Liver (tissue), 3 donors: ENCODE data around the gene ZNF584.
"Not testable (repeated sequence)": the region's sequence is repeated elsewhere in the genome, so short reads cannot be mapped to it uniquely, and the experiment has no call there.

Source experiments
- ATF3 ChIP-seq: IDR thresholded peaks from 2 replicates; pipeline ENCODE4 v1.6.1; 2016; ENCODE audit warnings: antibody characterized with exemption
- CTCF ChIP-seq: fragments of 150-350 bp; IDR thresholded peaks from 2 replicates; pipeline ENCODE4 v1.5.1; 2017; ENCODE audit warnings: improper control_type of control experiment, low read depth, low read length; ENCODE audit not compliant: missing input control
- EGR1 ChIP-seq, 2 donors: IDR thresholded peaks; 2 replicates each; pipeline ENCODE4 v1.6.1; 2016 to 2018; ENCODE audit warnings: antibody characterized with exemption in 2 of 2, low read depth in 2 of 2
- FOXA1 ChIP-seq: IDR thresholded peaks from 2 replicates; pipeline ENCODE4 v1.6.1; 2016; ENCODE audit warnings: antibody characterized with exemption
- JUND ChIP-seq, 2 donors: IDR thresholded peaks; 2 replicates each; pipeline ENCODE4 v1.6.1; 2016; ENCODE audit warnings: antibody characterized with exemption in 2 of 2
- MAX ChIP-seq: IDR thresholded peaks from 2 replicates; pipeline ENCODE4 v1.6.1; 2016; ENCODE audit warnings: antibody characterized with exemption
- ZBTB33 ChIP-seq: IDR thresholded peaks from 2 replicates; pipeline ENCODE4 v1.6.1; 2016; ENCODE audit warnings: antibody characterized with exemption
- donor health status: healthy.
- donor health status: healthy.

- TF ChIP-seq CTCF; JUND (IDR thresholded peaks at IDR 0.05); FOXA1; MAX; ATF3; ZBTB33; EGR1 (IDR thresholded peaks at IDR 0.05; ENCODE audit: low read depth in 2 of 2): not testable (repeated sequence)
Observed at GRCh38 chr19:58442986-58443385, 34.5 kb downstream of the ZNF584 start.
